GM19467 (cell line): ENCODE measurements around the gene SCN7A.
"Not testable (repeated sequence)": the region's sequence is repeated elsewhere in the genome, so short reads cannot be mapped to it uniquely, and the experiment has no call there.

Source experiments
- ATAC-seq: cut with Tn5 transposase; IDR thresholded peaks from one replicate; pipeline ENCODE4 v1.9.1; 2021; ENCODE audit warnings: mild to moderate bottlenecking, moderate library complexity; ENCODE audit not compliant: unreplicated experiment

The SCN7A gene

GRCh38 chr2:166455823-166456222, 38.2 kb downstream of the SCN7A start:
- ATAC-seq: not testable (repeated sequence)

- ATAC-seq: no peak
Observed at GRCh38 chr2:166454006-166454595, 39.9 kb downstream of the SCN7A start.

- no peak for ATAC-seq
Observed at GRCh38 chr2:166451468-166451867, 42.6 kb downstream of the SCN7A start.

GRCh38 chr2:166449439-166449838, 44.6 kb downstream of the SCN7A start:
- peak; percentile 65 for ATAC-seq

- no peak for ATAC-seq
Observed at GRCh38 chr2:166448106-166448505, 45.9 kb downstream of the SCN7A start.

GRCh38 chr2:166444306-166444705, 49.7 kb downstream of the SCN7A start:
- no peak for ATAC-seq

- ATAC-seq: no peak
Observed at GRCh38 chr2:166440313-166440712, 53.7 kb downstream of the SCN7A start.

GRCh38 chr2:166439078-166439477, 55.0 kb downstream of the SCN7A start:
- no peak for ATAC-seq

GRCh38 chr2:166436976-166437375, 57.1 kb downstream of the SCN7A start:
- ATAC-seq: no peak

- ATAC-seq: no peak
Observed at GRCh38 chr2:166436189-166436588, 57.9 kb downstream of the SCN7A start.

GRCh38 chr2:166434491-166434890, 59.6 kb downstream of the SCN7A start:
- ATAC-seq: no peak

- ATAC-seq: no peak
Observed at GRCh38 chr2:166433457-166433856, 60.6 kb downstream of the SCN7A start.

GRCh38 chr2:166432331-166432730, 61.7 kb downstream of the SCN7A start:
- ATAC-seq: no peak

GRCh38 chr2:166424841-166425240, 69.2 kb downstream of the SCN7A start:
- no peak for ATAC-seq

- ATAC-seq: no peak
Observed at GRCh38 chr2:166419616-166419934, 74.5 kb downstream of the SCN7A start.

GRCh38 chr2:166418853-166419615, 75.0 kb downstream of the SCN7A start:
- no peak for ATAC-seq

- no peak for ATAC-seq
Observed at GRCh38 chr2:166417669-166418068, 76.4 kb downstream of the SCN7A start.

- no peak for ATAC-seq
Observed at GRCh38 chr2:166413255-166413654, 80.8 kb downstream of the SCN7A start.

GRCh38 chr2:166411473-166412230, 82.4 kb downstream of the SCN7A start:
- ATAC-seq: no peak

- ATAC-seq: no peak
Observed at GRCh38 chr2:166410828-166411472, 83.1 kb downstream of the SCN7A start.

- ATAC-seq: not testable (repeated sequence)
Observed at GRCh38 chr2:166407746-166408145, 86.3 kb downstream of the SCN7A start.

- ATAC-seq: no peak
Observed at GRCh38 chr2:166406374-166406773, 87.7 kb downstream of the SCN7A start.
